CD14-positive monocyte (primary cell): ENCODE data around the gene EIPR1. TPM values are rescaled to one million over a fixed set of nuclear protein-coding genes. Genes with fewer than 3 reads are reported as not detected.

Source experiments
- DNase-seq, 3 donors: peaks; one replicate each; pipeline ENCODE4 v3.0.0-alpha.2; 2011 to 2022
- H2AFZ ChIP-seq: 2 replicates; pipeline ENCODE4 v1.6.0; 2012; ENCODE audit warnings: mild to moderate bottlenecking, low read depth, low read length, inconsistent platforms; ENCODE audit not compliant: insufficient read depth, poor library complexity, severe bottlenecking
- H3K27ac ChIP-seq, 2 donors: 1 replicate in 1 of 2; 2 replicates in 1 of 2; pipeline ENCODE4 v1.5.1; 2012 to 2013; ENCODE audit warnings: low read length in 2 of 2, control low read depth in 1 of 2, inconsistent platforms in 1 of 2, low read depth in 1 of 2, mild to moderate bottlenecking in 1 of 2
- H3K27me3 ChIP-seq, 2 donors: one replicate each; pipeline versions ENCODE4 v1.6.0 to v1.6.1; 2011 to 2013; ENCODE audit warnings: low read length in 2 of 2; ENCODE audit not compliant: control insufficient read depth in 2 of 2, insufficient read depth in 2 of 2
- H3K36me3 ChIP-seq, 2 donors: replicated peaks in 1 of 2; 1 replicate in 1 of 2; 2 replicates in 1 of 2; pipeline versions ENCODE4 v1.5.1 to v1.6.1; 2012 to 2013; ENCODE audit warnings: low read length in 2 of 2, control low read depth in 1 of 2, inconsistent platforms in 1 of 2, mild to moderate bottlenecking in 1 of 2; ENCODE audit not compliant: insufficient read depth in 2 of 2, control insufficient read depth in 1 of 2
- H3K4me1 ChIP-seq, 2 donors: 1 replicate in 1 of 2; 2 replicates in 1 of 2; pipeline versions ENCODE4 v1.5.1 to v1.6.1; 2012 to 2013; ENCODE audit warnings: low read length in 2 of 2, control low read depth in 1 of 2, inconsistent platforms in 1 of 2, mild to moderate bottlenecking in 1 of 2, moderate library complexity in 1 of 2; ENCODE audit not compliant: insufficient read depth in 2 of 2, control insufficient read depth in 1 of 2
- H3K4me2 ChIP-seq: replicated peaks from 2 replicates; pipeline ENCODE3; 2012; ENCODE audit warnings: low read length, moderate library complexity, mild to moderate bottlenecking; ENCODE audit not compliant: poor library complexity, severe bottlenecking; ENCODE audit errors: extremely low read depth
- H3K4me3 ChIP-seq, 3 experiments: fragments of 200-600 bp in 1 of 3; sonication (generic) in 1 of 3; replicated peaks in 1 of 3; 1 replicate in 2 of 3; 2 replicates in 1 of 3; pipeline ENCODE4 v1.5.1; 2011 to 2013; ENCODE audit warnings: low read length in 3 of 3, mild to moderate bottlenecking in 3 of 3, control low read depth in 2 of 3, low read depth in 2 of 3, inconsistent platforms in 1 of 3, moderate library complexity in 1 of 3
- H3K79me2 ChIP-seq: 2 replicates; pipeline ENCODE4 v1.6.0; 2012; ENCODE audit warnings: mild to moderate bottlenecking, control low read depth, inconsistent platforms, low read length, moderate library complexity; ENCODE audit not compliant: insufficient read depth
- H3K9ac ChIP-seq: 2 replicates; pipeline ENCODE4 v1.6.0; 2017; ENCODE audit warnings: low read length, mild to moderate bottlenecking; ENCODE audit not compliant: insufficient read depth, poor library complexity, severe bottlenecking
- H3K9me3 ChIP-seq, 2 donors: replicated peaks in 1 of 2; 1 replicate in 1 of 2; 2 replicates in 1 of 2; pipeline versions ENCODE4 v1.5.1 to v1.6.1; 2012 to 2013; ENCODE audit warnings: low read length in 2 of 2, control low read depth in 1 of 2; ENCODE audit not compliant: control insufficient read depth in 1 of 2, insufficient read depth in 1 of 2
- H4K20me1 ChIP-seq: 2 replicates; pipeline ENCODE4 v1.6.0; 2012; ENCODE audit warnings: mild to moderate bottlenecking, low read length, control low read depth, moderate library complexity; ENCODE audit not compliant: insufficient read depth
- H3K27ac Mint-ChIP-seq, 7 donors: one replicate each; pipeline ENCODE4 v1.8.0; 2020; ENCODE audit warnings: mild to moderate bottlenecking in 7 of 7, mixed read lengths in 7 of 7, moderate library complexity in 6 of 7, inconsistent platforms in 2 of 7
- H3K27me3 Mint-ChIP-seq, 3 donors: one replicate each; pipeline ENCODE4 v1.8.0; 2021 to 2022; ENCODE audit warnings: low read depth in 3 of 3, mild to moderate bottlenecking in 3 of 3, mixed read lengths in 3 of 3, moderate library complexity in 3 of 3, inconsistent platforms in 1 of 3
- H3K36me3 Mint-ChIP-seq, 2 donors: one replicate each; pipeline ENCODE4 v1.8.0; 2020; ENCODE audit warnings: mixed read lengths in 2 of 2, inconsistent platforms in 1 of 2, mild to moderate bottlenecking in 1 of 2
- H3K4me1 Mint-ChIP-seq: one replicate; pipeline ENCODE4 v1.8.0; 2020; ENCODE audit warnings: mild to moderate bottlenecking, mixed read lengths
- H3K4me3 Mint-ChIP-seq, 2 donors: one replicate each; pipeline ENCODE4 v1.8.0; 2020; ENCODE audit warnings: mild to moderate bottlenecking in 2 of 2, mixed read lengths in 2 of 2, moderate library complexity in 1 of 2
- H3K9me3 Mint-ChIP-seq, 7 donors: one replicate each; pipeline ENCODE4 v1.8.0; 2020 to 2022; ENCODE audit warnings: mixed read lengths in 7 of 7, mild to moderate bottlenecking in 6 of 7, moderate library complexity in 6 of 7, inconsistent platforms in 2 of 7
- CTCF ChIP-seq: fragments of 200-600 bp; IDR thresholded peaks from one replicate; pipeline ENCODE4 v1.8.0; 2022; ENCODE audit warnings: antibody characterized with exemption, mild to moderate bottlenecking
- WGBS: methylation state at CpG from one replicate; pipeline ENCODE4 v1.1.5; 2013; ENCODE audit warnings: missing lambda C conversion rate; ENCODE audit not compliant: insufficient coverage; 5-methylcytosine and 5-hydroxymethylcytosine counted together
- intact Hi-C, 2 donors: fragments of 100-400 bp; cut with micrococcal nuclease; formaldehyde crosslinking; loops; one replicate each; pipeline versions ENCODE4 v1.15.0 to v1.15.1; 2023
- polyA plus RNA-seq, 3 donors: library from polyadenylated mRNA; depleted of rRNA in 1 of 3; unstranded in 2 of 3; stranded (reverse) in 1 of 3; fragments of 300-500 nt in 2 of 3; fragments of >200 nt in 1 of 3; fragmentation: Illumina TruSeq in 2 of 3; gene quantifications; 1 replicate in 2 of 3; 2 replicates in 1 of 3; pipeline ENCODE4 v1.2.3, GENCODE V29; 2012 to 2021

The EIPR1 gene
- polyA plus RNA-seq, 3 donors, result 19.0 to 22.4 (median 20.8) TPM

GRCh38 chr2:3386448-3386958 lies 8.9 kb upstream of the EIPR1 start:
- intact Hi-C loops, result loop anchor here in 1 of 2 donors (10.0 kb wide), 1 partner anchor 128 kb away; the partner anchor contains the start of gene ADI1
- Histone ChIP-seq H3K9ac (no peak overlapping the region), H3K79me2 (peaks cover 51% of the 10 kb centered on the region), H3K4me3 (no peak overlapping the region), H3K27ac (no peak overlapping the region), H4K20me1 (peaks cover 37% of the 10 kb centered on the region), H3K9me3 (peaks cover 21% of the 10 kb centered on the region in 2 donors), H3K27me3 (no peaks in the 10 kb centered on the region), H3K4me2 (no peak overlapping the region), H2AFZ (no peak overlapping the region), H3K36me3 (peaks cover 34 to 79% of the 10 kb centered on the region in 2 donors), H3K4me1 (no peaks in the 10 kb centered on the region)
- DNase-seq, result no peak
- Mint-ChIP-seq H3K36me3 (peaks cover 45 to 66% of the 10 kb centered on the region in 2 donors), H3K4me3 (no peak overlapping the region), H3K27me3 (no peaks in the 10 kb centered on the region), H3K9me3 (peaks cover 0 to 28% (median 16%) of the 10 kb centered on the region in 7 donors), H3K27ac (no peak overlapping the region), H3K4me1 (peaks cover 3% of the 10 kb centered on the region)
- no peak for TF ChIP-seq CTCF
- WGBS, result 100% methylated on average over 3 of the region's 10 CpGs

- peaks cover 3 to 23% of the 10 kb centered on the region in 2 donors for H3K36me3 ChIP-seq
- peaks cover 0 to 8% of the 10 kb centered on the region in 2 donors for H3K9me3 ChIP-seq
- TF ChIP-seq CTCF, result peak; percentile 28
- Mint-ChIP-seq H3K9me3 (peaks cover 0 to 8% (median 2%) of the 10 kb centered on the region in 7 donors), H3K27me3 (no peaks in the 10 kb centered on the region), H3K4me1 (peaks cover 38% of the 10 kb centered on the region), H3K27ac (peak within 1 kb of the TSS; percentile 91 to 97 (median 94)), H3K4me3 (peak within 1 kb of the TSS; percentile 92 to 96), H3K36me3 (peaks cover 13 to 25% of the 10 kb centered on the region in 2 donors)
- peaks cover 36 to 41% of the 10 kb centered on the region in 2 donors for H3K4me1 ChIP-seq
- H3K79me2 ChIP-seq, result peaks cover 57% of the 10 kb centered on the region
- peak; percentile 81 to 89 (median 84) for DNase-seq
- intact Hi-C loops, result loop anchor here (5.0 to 10.0 kb wide), 2 partner anchors 135 to 197 kb away; partner anchors contain the start of genes RPS7 (in 2 of the 2) and ADI1 (in 1 of the 2)
- under 1% methylated on average over 44 of the region's 61 CpGs for WGBS
- H2AFZ ChIP-seq, result peak within 1 kb of the TSS; percentile 99
- H4K20me1 ChIP-seq, result peaks cover 10% of the 10 kb centered on the region
- no peaks in the 10 kb centered on the region for H3K27me3 ChIP-seq
- peak within 1 kb of the TSS; percentile 52 to 96 (median 84) for H3K4me3 ChIP-seq
- peak within 1 kb of the TSS; percentile 92 for H3K4me2 ChIP-seq
- peak within 1 kb of the TSS; percentile 82 to 92 for H3K27ac ChIP-seq
- peak within 1 kb of the TSS; percentile 88 for H3K9ac ChIP-seq
Measured at GRCh38 chr2:3379647-3380534, 2.3 kb upstream of the EIPR1 start, which contains the start of gene TRAPPC12. TRAPPC12 (plus strand) TSS chr2:3379694; CDS start chr2:3387624, 7,930 bp downstream.
